HCT116 (cell line): ENCODE data around the gene CFDP1. TPM values are rescaled to one million over a fixed set of nuclear protein-coding genes. Genes with fewer than 3 reads are reported as not detected.

Experiments
- ATAC-seq: fragments of 200-7000 bp; cut with Tn5 transposase; 2 replicates; pipeline ENCODE4 v1.9.1; 2020; ENCODE audit warnings: mild to moderate bottlenecking, moderate library complexity
- BruUV-seq: library from RNA; stranded (reverse); fragments of 400-500 nt; replicated peaks from 2 replicates; lab custom pipeline; 2021; lab: Mats Ljungman, UMichigan
- CTCF ChIA-PET: fragments of 300-600 bp; sonication (Branson Sonifier 250); formaldehyde crosslinking; loops from one replicate; lab custom pipeline; 2021; ENCODE audit warnings: antibody characterized with exemption; lab: Charles Lee
- POLR2A ChIA-PET: fragments of 300-600, 350-600 bp; sonication (Branson Sonifier 250); formaldehyde crosslinking; loops from one replicate; lab custom pipeline; 2021; ENCODE audit warnings: antibody characterized with exemption; lab: Charles Lee
- RAD21 ChIA-PET, 2 experiments: fragments of 300-600 bp; sonication (Branson Sonifier 250); formaldehyde crosslinking; loops; one replicate each; lab custom pipeline; 2023; ENCODE audit warnings: low total read pairs in 2 of 2; ENCODE audit not compliant: uncharacterized antibody in 2 of 2, unreplicated experiment in 2 of 2, low non-redundant PET in 1 of 2; lab: Charles Lee
- DNase-seq: peaks from one replicate; pipeline ENCODE4 v3.0.0-alpha.2; 2010; ENCODE audit warnings: low read depth, low spot score
- H2AFZ ChIP-seq: fragments of 200-600 bp; shearing (Covaris generic), sonication (generic); 2 replicates; pipeline ENCODE4 v1.6.1; 2017; ENCODE audit warnings: low read depth, mixed run types, mixed read lengths, antibody characterized with exemption, low read length; ENCODE audit not compliant: poor library complexity, severe bottlenecking
- H3K27ac ChIP-seq: 2 replicates; pipeline ENCODE4 v1.5.1; 2012; ENCODE audit warnings: low read depth, low read length
- H3K27me3 ChIP-seq: fragments of 200-600 bp; sonication (generic); 2 replicates; pipeline ENCODE4 v1.6.1; 2016; ENCODE audit warnings: mixed run types, low read length, mixed read lengths; ENCODE audit not compliant: insufficient read depth
- H3K36me3 ChIP-seq, 2 experiments: fragments of 200-500 bp in 1 of 2; fragments of 200-600 bp in 1 of 2; sonication (Bioruptor generic) in 1 of 2; sonication (generic) in 1 of 2; 2 replicates each; pipeline versions ENCODE4 v1.5.1 to v1.6.1; 2014 to 2016; ENCODE audit warnings: low read length in 2 of 2, inconsistent platforms in 1 of 2, mixed read lengths in 1 of 2, mixed run types in 1 of 2; ENCODE audit not compliant: insufficient read depth in 2 of 2, control insufficient read depth in 1 of 2
- H3K4me1 ChIP-seq, 2 experiments: fragments of 200-600 bp in 1 of 2; sonication (generic) in 1 of 2; 2 replicates each; pipeline versions ENCODE4 v1.5.1 to v1.6.1; 2012 to 2017; ENCODE audit warnings: low read length in 2 of 2, inconsistent platforms in 1 of 2, mild to moderate bottlenecking in 1 of 2, mixed read lengths in 1 of 2, mixed run types in 1 of 2, moderate library complexity in 1 of 2; ENCODE audit not compliant: insufficient read depth in 2 of 2, control insufficient read depth in 1 of 2
- H3K4me2 ChIP-seq: fragments of 200-600 bp; sonication (generic); 2 replicates; pipeline ENCODE4 v1.6.1; 2017; ENCODE audit warnings: mixed run types, low read length, mixed read lengths
- H3K4me3 ChIP-seq, 2 experiments: fragments of 200-600 bp in 1 of 2; sonication (generic) in 1 of 2; replicated peaks in 1 of 2; 2 replicates each; pipeline ENCODE4 v1.5.1; 2011 to 2016; ENCODE audit warnings: low read length in 2 of 2, control low read depth in 1 of 2, low read depth in 1 of 2, mild to moderate bottlenecking in 1 of 2, mixed read lengths in 1 of 2, mixed run types in 1 of 2
- H3K79me2 ChIP-seq: fragments of 200-600 bp; sonication (generic); 2 replicates; pipeline ENCODE4 v1.6.1; 2017; ENCODE audit warnings: mild to moderate bottlenecking, mixed run types, low read length, moderate library complexity, mixed read lengths; ENCODE audit not compliant: insufficient read depth
- H3K9ac ChIP-seq: fragments of 200-600 bp; sonication (generic); 2 replicates; pipeline ENCODE4 v1.6.1; 2016; ENCODE audit warnings: low read length, mixed read lengths
- H3K9me2 ChIP-seq: fragments of 200-600 bp; sonication (generic), shearing (Covaris generic); 2 replicates; pipeline ENCODE4 v1.6.1; 2017; ENCODE audit warnings: mixed run types, mild to moderate bottlenecking, moderate library complexity; ENCODE audit not compliant: insufficient read depth
- H3K9me3 ChIP-seq, 2 experiments: fragments of 200-500 bp in 1 of 2; fragments of 200-600 bp in 1 of 2; sonication (Bioruptor generic) in 1 of 2; sonication (generic) in 1 of 2; 2 replicates each; pipeline ENCODE4 v1.6.1; 2014 to 2017; ENCODE audit warnings: low read length in 2 of 2, mixed read lengths in 2 of 2, inconsistent platforms in 1 of 2, low read depth in 1 of 2, mild to moderate bottlenecking in 1 of 2, mixed run types in 1 of 2, moderate library complexity in 1 of 2; ENCODE audit not compliant: control insufficient read depth in 1 of 2, insufficient read depth in 1 of 2
- H4K20me1 ChIP-seq: fragments of 200-600 bp; sonication (generic), shearing (Covaris generic); 2 replicates; pipeline ENCODE4 v1.6.1; 2017; ENCODE audit warnings: mixed run types, mild to moderate bottlenecking, moderate library complexity; ENCODE audit not compliant: insufficient read depth
- ATF3 ChIP-seq: IDR thresholded peaks from 2 replicates; pipeline ENCODE4 v1.6.1; 2012
- CBX3 ChIP-seq: IDR thresholded peaks from 2 replicates; pipeline ENCODE4 v1.6.1; 2012; ENCODE audit warnings: low read depth
- CEBPB ChIP-seq: IDR thresholded peaks from 2 replicates; pipeline ENCODE4 v1.6.1; 2012; ENCODE audit warnings: low read depth
- CTCF ChIP-seq, 3 experiments: fragments of 200-600 bp in 1 of 3; sonication (generic) in 1 of 3; IDR thresholded peaks in 2 of 3; conservative IDR thresholded peaks in 1 of 3; 2 replicates each; pipeline ENCODE4 v1.5.1; 2012 to 2017; ENCODE audit warnings: low read depth in 2 of 3, low read length in 2 of 3, antibody characterized with exemption in 1 of 3, borderline replicate concordance in 1 of 3, control low read depth in 1 of 3, mild to moderate bottlenecking in 1 of 3, mixed read lengths in 1 of 3, mixed run types in 1 of 3, moderate library complexity in 1 of 3; ENCODE audit not compliant: insufficient read depth in 1 of 3
- EZH2 ChIP-seq: fragments of 200-600 bp; sonication (generic); IDR thresholded peaks from 2 replicates; pipeline ENCODE4 v1.6.1; 2017; ENCODE audit warnings: antibody characterized with exemption, mixed run types
- FOSL1 ChIP-seq: IDR thresholded peaks from 2 replicates; pipeline ENCODE4 v1.6.1; 2012; ENCODE audit warnings: low read depth
- RAD21 ChIP-seq: IDR thresholded peaks from 2 replicates; pipeline ENCODE4 v1.6.1; 2012; ENCODE audit warnings: low read depth, mild to moderate bottlenecking
- SRF ChIP-seq: IDR thresholded peaks from 2 replicates; pipeline ENCODE4 v1.6.1; 2012; ENCODE audit warnings: low read depth
- ZBTB33 ChIP-seq: IDR thresholded peaks from 2 replicates; pipeline ENCODE4 v1.6.1; 2011; ENCODE audit warnings: mild to moderate bottlenecking, low read length, moderate library complexity; ENCODE audit not compliant: insufficient replicate concordance; ENCODE audit errors: extremely low read depth
- ZFX ChIP-seq: fragments of 450-650 bp; IDR thresholded peaks from 2 replicates; pipeline ENCODE4 v1.6.1; 2017
- ZNF274 ChIP-seq: fragments of 200-500 bp; sonication (Bioruptor generic); IDR thresholded peaks from 2 replicates; pipeline ENCODE4 v1.6.1; 2014; ENCODE audit warnings: mild to moderate bottlenecking, low read depth, low read length, inconsistent platforms
- intact Hi-C: fragments of 100-400 bp; cut with micrococcal nuclease; formaldehyde crosslinking; loops from 2 replicates; pipeline ENCODE4 v1.10.0; 2022
- total RNA-seq: library from RNA; stranded (reverse); gene quantifications from one replicate; pipeline ENCODE4 v1.2.1, GENCODE V29; 2021; ENCODE audit not compliant: unreplicated experiment

The CFDP1 gene
- total RNA-seq, 1 experiment from 2014 or later: 45.3 TPM

- H3K4me2 ChIP-seq: peak overlapping the region; percentile 3; the same call in 1 of the 2 replicates
- H4K20me1 ChIP-seq: no peaks in the 10 kb centered on the region
- CTCF ChIA-PET: interaction anchor here (0.7 to 1.7 kb wide), 9 partner anchors 12 to 272 kb away, joined by 3 to 12 read pairs (median 3); partner anchors contain the start of gene TMEM231
- DNase-seq (no peak), ATAC-seq (peak; percentile 97)
- no peaks in the 10 kb centered on the region for H3K36me3 ChIP-seq
- H3K9me3 ChIP-seq: no peaks in the 10 kb centered on the region
- H3K27ac ChIP-seq: no peak overlapping the region
- no peak overlapping the region for H2AFZ ChIP-seq
- H3K4me3 ChIP-seq: no peak overlapping the region
- RAD21 ChIA-PET: interaction anchor here in 1 of 2 experiments (0.7 kb wide), 1 partner anchor 45 kb away, joined by 6 read pairs; no protein-coding TSS in a partner anchor
- H3K27me3 ChIP-seq: no peaks in the 10 kb centered on the region
- no peak overlapping the region for H3K9ac ChIP-seq
- intact Hi-C loops: loop anchor here (1.0 to 5.0 kb wide), 4 partner anchors 45 to 293 kb away; partner anchors contain the start of gene ADAT1
- peaks cover 3 to 10% of the 10 kb centered on the region in 2 experiments; a peak in 2 of 4 replicates for H3K4me1 ChIP-seq
- peak; percentile 97 for TF ChIP-seq RAD21
- TF ChIP-seq FOSL1: no peak
- peak; percentile 70 to 94 (median 77) for TF ChIP-seq CTCF (IDR thresholded peaks at IDR 0.05 in 2 of 3, conservative IDR thresholded peaks at IDR 0.05 in 1 of 3; ENCODE audit: borderline replicate concordance in 1 of 3, insufficient read depth in 1 of 3, low read depth in 2 of 3, low read length in 2 of 3)
- H3K79me2 ChIP-seq: no peaks in the 10 kb centered on the region
- POLR2A ChIA-PET: no interaction called here
- no TSS peak for BruUV-seq
- H3K9me2 ChIP-seq: no peaks in the 10 kb centered on the region
Measured at GRCh38 chr16:75471723-75472633, 38.7 kb upstream of the CFDP1 start.

- ATAC-seq (no peak), DNase-seq (no peak)
- no TSS peak for BruUV-seq
- intact Hi-C loops: no loop called here
- Histone ChIP-seq H2AFZ (no peak overlapping the region), H3K36me3 (no peaks in the 10 kb centered on the region), H3K4me2 (no peak overlapping the region), H3K27me3 (no peaks in the 10 kb centered on the region), H3K9me2 (no peaks in the 10 kb centered on the region), H3K9ac (no peak overlapping the region), H3K4me1 (peaks cover 3 to 19% of the 10 kb centered on the region in 2 experiments; a peak in 3 of 4 replicates), H3K9me3 (no peaks in the 10 kb centered on the region), H4K20me1 (no peaks in the 10 kb centered on the region), H3K4me3 (no peak overlapping the region), H3K27ac (no peak overlapping the region), H3K79me2 (peaks cover 24% of the 10 kb centered on the region)
- ChIA-PET POLR2A (no interaction called here), CTCF (interaction anchor here (1.6 to 4.3 kb wide), 2 partner anchors 50 to 267 kb away, joined by 7 to 21 read pairs; no protein-coding TSS in a partner anchor), RAD21 (no interaction called here)
- TF ChIP-seq CEBPB: no peak
- TF ChIP-seq ZNF274: no peak
- no peak for TF ChIP-seq SRF
- TF ChIP-seq ZBTB33: no peak
- TF ChIP-seq CBX3: no peak
- TF ChIP-seq ATF3: no peak
- no peak for TF ChIP-seq EZH2
- TF ChIP-seq ZFX: no peak
Measured at GRCh38 chr16:75466760-75467159, 33.5 kb upstream of the CFDP1 start.
